Panc1 (cell line): ENCODE results near the gene TMEM240. TPM values are rescaled to one million over a fixed set of nuclear protein-coding genes. Genes with fewer than 3 reads are reported as not detected.

Source experiments
- ATAC-seq: fragments of 200-7000 bp; cut with Tn5 transposase; 2 replicates; pipeline ENCODE4 v1.9.1; 2020; ENCODE audit warnings: mild to moderate bottlenecking, moderate library complexity
- BruUV-seq: library from RNA; stranded (reverse); fragments of 400-500 nt; replicated peaks from 2 replicates; lab custom pipeline; 2021; lab: Mats Ljungman, UMichigan
- CTCF ChIA-PET: fragments of 300-600 bp; sonication (Branson Sonifier 250); formaldehyde crosslinking; loops from one replicate; lab custom pipeline; 2022; ENCODE audit warnings: antibody characterized with exemption; lab: Charles Lee
- POLR2A ChIA-PET: fragments of 300-600 bp; sonication (Branson Sonifier 250); formaldehyde crosslinking; loops from one replicate; lab custom pipeline; 2022; ENCODE audit warnings: antibody characterized with exemption; lab: Charles Lee
- DNase-seq: peaks from one replicate; pipeline ENCODE4 v3.0.0-alpha.2; 2010; ENCODE audit warnings: low read depth, low spot score
- H3K27ac ChIP-seq: 2 replicates; pipeline ENCODE4 v1.5.1; 2011; ENCODE audit warnings: mild to moderate bottlenecking, low read length, inconsistent platforms
- H3K27me3 ChIP-seq: fragments of 200-500 bp; sonication (Bioruptor generic); 2 replicates; pipeline ENCODE4 v1.6.0; 2014; ENCODE audit warnings: low read length, inconsistent platforms; ENCODE audit not compliant: control insufficient read depth, insufficient read depth
- H3K36me3 ChIP-seq: fragments of 200-500 bp; sonication (Bioruptor generic); 2 replicates; pipeline ENCODE4 v1.5.1; 2014; ENCODE audit warnings: inconsistent platforms, mild to moderate bottlenecking, low read length, moderate library complexity; ENCODE audit not compliant: control insufficient read depth, insufficient read depth
- H3K4me1 ChIP-seq: 2 replicates; pipeline ENCODE4 v1.5.1; 2011; ENCODE audit warnings: inconsistent platforms, mild to moderate bottlenecking, low read length, moderate library complexity; ENCODE audit not compliant: control insufficient read depth, insufficient read depth
- H3K4me3 ChIP-seq, 2 experiments: 2 replicates each; pipeline ENCODE4 v1.5.1; 2011 to 2012; ENCODE audit warnings: low read depth in 2 of 2, low read length in 2 of 2, mild to moderate bottlenecking in 2 of 2, inconsistent platforms in 1 of 2, moderate library complexity in 1 of 2
- H3K9me3 ChIP-seq: fragments of 200-500 bp; sonication (Bioruptor generic); 2 replicates; pipeline ENCODE4 v1.5.1; 2014; ENCODE audit warnings: low read depth, mild to moderate bottlenecking, inconsistent platforms, low read length, moderate library complexity; ENCODE audit not compliant: control insufficient read depth, insufficient read depth
- CTCF ChIP-seq: fragments of 450-650 bp; IDR thresholded peaks from 2 replicates; pipeline ENCODE4 v1.5.1; 2017; ENCODE audit warnings: mild to moderate bottlenecking
- POLR2AphosphoS5 ChIP-seq: IDR thresholded peaks from 2 replicates; pipeline ENCODE4 v1.6.1; 2012; ENCODE audit warnings: mild to moderate bottlenecking, low read depth, low read length, moderate library complexity
- REST ChIP-seq, 2 experiments: IDR thresholded peaks; 2 replicates each; pipeline ENCODE4 v1.6.1; 2011 to 2012; ENCODE audit warnings: low read depth in 2 of 2, control low read depth in 1 of 2, low read length in 1 of 2, mild to moderate bottlenecking in 1 of 2, moderate library complexity in 1 of 2; ENCODE audit not compliant: insufficient read depth in 1 of 2
- SIN3A ChIP-seq: IDR thresholded peaks from 2 replicates; pipeline ENCODE4 v1.6.1; 2012; ENCODE audit warnings: low read depth, mild to moderate bottlenecking, low read length, moderate library complexity, borderline replicate concordance; ENCODE audit not compliant: insufficient read depth
- TCF7L2 ChIP-seq: IDR thresholded peaks from 2 replicates; pipeline ENCODE4 v1.6.1; 2011; ENCODE audit warnings: mild to moderate bottlenecking, low read depth, low read length, inconsistent platforms
- in situ Hi-C: cut with HindIII; loops from 2 replicates; pipeline ENCODE4 v1.10.0; 2016; ENCODE audit warnings: low sequenced_read_pairs, low pct_unique_long_range_greater_than_20kb
- intact Hi-C: fragments of 100-400 bp; cut with micrococcal nuclease; formaldehyde crosslinking; loops from one replicate; pipeline ENCODE4 v1.10.0; 2022; ENCODE audit not compliant: unreplicated experiment
- total RNA-seq: library from RNA; stranded (reverse); gene quantifications from one replicate; pipeline ENCODE4 v1.2.1, GENCODE V29; 2021; ENCODE audit not compliant: unreplicated experiment

Gene TMEM240
- total RNA-seq, 1 experiment from 2014 or later, result 4.1 TPM

GRCh38 chr1:1538989-1539309 is 1.5 kb downstream of the TMEM240 start:
- Histone ChIP-seq H3K27me3 (no peaks in the 10 kb centered on the region), H3K4me1 (no peaks in the 10 kb centered on the region; the same call in none of the 2 replicates), H3K4me3 (no peak overlapping the region), H3K27ac (no peak overlapping the region), H3K9me3 (no peaks in the 10 kb centered on the region), H3K36me3 (no peaks in the 10 kb centered on the region; the same call in none of the 2 replicates)
- intact Hi-C loops, result no loop called here
- TF ChIP-seq SIN3A, result no peak
- no peak for TF ChIP-seq CTCF
- TF ChIP-seq POLR2AphosphoS5, result no peak
- TF ChIP-seq TCF7L2, result no peak
- TF ChIP-seq REST (IDR thresholded peaks at IDR 0.05; ENCODE audit: insufficient read depth in 1 of 2, low read depth in 2 of 2, low read length in 1 of 2), result no peak
- ATAC-seq, result no peak
- in situ Hi-C loops, result no loop called here
- ChIA-PET POLR2A (no interaction called here), CTCF (no interaction called here)
- BruUV-seq, result no TSS peak
- no peak for DNase-seq

GRCh38 chr1:1538334-1538733 is 2.1 kb downstream of the TMEM240 start:
- DNase-seq, result no peak
- ChIA-PET POLR2A (no interaction called here), CTCF (no interaction called here)
- Histone ChIP-seq H3K4me1 (no peaks in the 10 kb centered on the region; the same call in none of the 2 replicates), H3K9me3 (no peaks in the 10 kb centered on the region), H3K36me3 (no peaks in the 10 kb centered on the region; the same call in 1 of the 2 replicates), H3K27me3 (no peaks in the 10 kb centered on the region), H3K4me3 (no peak overlapping the region), H3K27ac (no peak overlapping the region)
- in situ Hi-C loops, result no loop called here
- no TSS peak for BruUV-seq
- intact Hi-C loops, result no loop called here
- no peak for ATAC-seq
- no peak for TF ChIP-seq SIN3A
- TF ChIP-seq REST (IDR thresholded peaks at IDR 0.05; ENCODE audit: insufficient read depth in 1 of 2, low read depth in 2 of 2, low read length in 1 of 2), result no peak
- no peak for TF ChIP-seq CTCF
- TF ChIP-seq POLR2AphosphoS5, result no peak
- no peak for TF ChIP-seq TCF7L2
